Common myeloid progenitor, CD34-positive (primary cell): ENCODE results near the gene CALCOCO1.
"Not testable (repeated sequence)": the region's sequence is repeated elsewhere in the genome, so short reads cannot be mapped to it uniquely, and the experiment has no call there.

Experiments used
- CTCF ChIA-PET: fragments of 350-600 bp; sonication (Branson Sonifier 250); formaldehyde crosslinking; loops from one replicate; lab custom pipeline; 2021; ENCODE audit warnings: antibody characterized with exemption; lab: Charles Lee
- POLR2A ChIA-PET: fragments of 350-600 bp; sonication (Branson Sonifier 250); formaldehyde crosslinking; loops from one replicate; lab custom pipeline; 2021; ENCODE audit warnings: antibody characterized with exemption; lab: Charles Lee
- DNase-seq, 3 donors: peaks; one replicate each; pipeline versions ENCODE4 v3.0.0 to v3.0.0-alpha.2; 2013
- H3K27ac ChIP-seq, 2 experiments: 1 replicate in 1 of 2; 2 replicates in 1 of 2; pipeline ENCODE4 v1.7.0; 2013; ENCODE audit warnings: inconsistent platforms in 2 of 2, low read length in 2 of 2, mild to moderate bottlenecking in 2 of 2, low read depth in 1 of 2, moderate library complexity in 1 of 2; ENCODE audit not compliant: severe bottlenecking in 2 of 2, insufficient read depth in 1 of 2, poor library complexity in 1 of 2
- H3K27me3 ChIP-seq, 5 experiments: replicated peaks in 2 of 5; 1 replicate in 3 of 5; 2 replicates in 2 of 5; pipeline versions ENCODE4 v1.6.1 to v1.7.0; 2013; ENCODE audit warnings: low read length in 4 of 5, mild to moderate bottlenecking in 2 of 5, moderate library complexity in 2 of 5, inconsistent platforms in 1 of 5; ENCODE audit not compliant: insufficient read depth in 5 of 5, control insufficient read depth in 4 of 5
- H3K36me3 ChIP-seq, 4 experiments: 1 replicate in 2 of 4; 2 replicates in 2 of 4; pipeline versions ENCODE4 v1.6.1 to v1.7.0; 2013; ENCODE audit warnings: low read length in 3 of 4, control low read depth in 1 of 4, mild to moderate bottlenecking in 1 of 4; ENCODE audit not compliant: control insufficient read depth in 4 of 4, insufficient read depth in 4 of 4
- H3K4me1 ChIP-seq, 4 experiments: 1 replicate in 3 of 4; 2 replicates in 1 of 4; pipeline versions ENCODE4 v1.6.1 to v1.7.1; 2013; ENCODE audit warnings: low read length in 3 of 4, mild to moderate bottlenecking in 3 of 4, control low read depth in 1 of 4, inconsistent platforms in 1 of 4, moderate library complexity in 1 of 4; ENCODE audit not compliant: control insufficient read depth in 4 of 4, insufficient read depth in 4 of 4; ENCODE audit errors: control extremely low read depth in 1 of 4
- H3K4me3 ChIP-seq, 7 experiments: 1 replicate in 4 of 7; 2 replicates in 3 of 7; pipeline versions ENCODE4 v1.5.1 to v1.7.0; 2013; ENCODE audit warnings: mild to moderate bottlenecking in 7 of 7, low read length in 6 of 7, moderate library complexity in 6 of 7, inconsistent platforms in 2 of 7, low read depth in 2 of 7, control low read depth in 1 of 7; ENCODE audit not compliant: insufficient read depth in 4 of 7, control insufficient read depth in 1 of 7; ENCODE audit errors: extremely low read depth in 1 of 7
- H3K9me3 ChIP-seq, 5 experiments: 1 replicate in 4 of 5; 2 replicates in 1 of 5; pipeline versions ENCODE4 v1.6.1 to v1.7.1; 2013; ENCODE audit warnings: low read length in 4 of 5, mild to moderate bottlenecking in 2 of 5, inconsistent platforms in 1 of 5, low read depth in 1 of 5, moderate library complexity in 1 of 5; ENCODE audit not compliant: control insufficient read depth in 4 of 5, insufficient read depth in 2 of 5; ENCODE audit errors: control extremely low read depth in 1 of 5
- WGBS: methylation state at CpG from one replicate; pipeline ENCODE4 v1.1.5; 2013; ENCODE audit not compliant: insufficient coverage; 5-methylcytosine and 5-hydroxymethylcytosine counted together

The CALCOCO1 gene

DNA sequence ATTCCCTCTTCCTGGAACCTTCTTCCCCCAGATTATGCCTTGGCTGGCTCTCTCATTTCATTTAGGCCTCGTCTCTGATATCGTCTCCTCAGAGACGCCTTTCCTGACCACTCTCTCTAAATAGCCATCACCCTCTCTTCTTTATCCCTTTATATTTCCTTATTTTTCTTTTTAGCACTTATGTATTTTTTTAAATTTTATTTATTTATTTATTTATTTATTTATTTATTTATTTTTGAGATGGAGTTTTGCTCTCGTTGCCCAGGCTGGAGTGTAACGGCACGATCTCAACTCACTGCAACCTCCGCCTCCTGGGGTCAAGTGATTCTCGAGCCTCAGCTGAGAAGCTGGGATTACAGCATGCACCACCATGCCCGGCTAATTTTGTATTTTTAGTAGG, 43.3 kb downstream of the CALCOCO1 start:
- Histone ChIP-seq H3K4me1 (no peaks in the 10 kb centered on the region), H3K4me3 (no peak overlapping the region), H3K27ac (no peak overlapping the region), H3K9me3 (no peaks in the 10 kb centered on the region), H3K27me3 (peaks cover 0 to 5% (median 3%) of the 10 kb centered on the region in 5 experiments), H3K36me3 (no peaks in the 10 kb centered on the region)
- ChIA-PET POLR2A (interaction anchor here (0.8 kb wide), 1 partner anchor 12 kb away, joined by 3 read pairs; no protein-coding TSS in a partner anchor), CTCF (interaction anchor here (1.7 kb wide), 1 partner anchor 62 kb away, joined by 3 read pairs; no protein-coding TSS in a partner anchor)
- 100% methylated on average over 6 of the region's 9 CpGs for WGBS
- DNase-seq = no peak

DNA sequence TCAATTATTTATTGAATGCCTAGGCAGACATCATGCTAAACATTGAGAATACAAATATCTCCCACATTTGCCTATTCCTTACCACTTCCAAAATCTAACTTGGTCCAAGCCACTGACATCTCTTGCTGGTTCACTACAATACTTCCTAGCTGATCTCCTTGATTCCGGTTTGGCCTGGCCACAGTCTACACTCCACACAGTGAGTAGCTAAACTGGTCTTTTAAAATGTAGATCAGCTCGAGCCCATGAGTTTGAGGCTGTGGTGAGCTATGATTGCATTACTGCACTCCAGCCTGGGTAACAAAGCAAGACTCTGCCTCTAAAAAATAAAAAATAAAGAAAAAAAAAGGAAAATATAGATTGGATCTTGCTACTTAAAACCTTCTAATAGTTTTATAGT, 43.8 kb downstream of the CALCOCO1 start:
- 100% methylated on average over 1 of the region's 2 CpGs for WGBS
- Histone ChIP-seq H3K4me1 (no peaks in the 10 kb centered on the region), H3K9me3 (no peaks in the 10 kb centered on the region), H3K4me3 (no peak overlapping the region), H3K27ac (no peak overlapping the region), H3K27me3 (peaks cover 0 to 9% (median 5%) of the 10 kb centered on the region in 5 experiments), H3K36me3 (no peaks in the 10 kb centered on the region)
- ChIA-PET CTCF (interaction anchor here (0.8 to 1.7 kb wide), 2 partner anchors 17 to 62 kb away, joined by 3 read pairs; no protein-coding TSS in a partner anchor), POLR2A (interaction anchor here (0.8 kb wide), 1 partner anchor 13 kb away, joined by 3 read pairs; no protein-coding TSS in a partner anchor)
- no peak for DNase-seq

DNA sequence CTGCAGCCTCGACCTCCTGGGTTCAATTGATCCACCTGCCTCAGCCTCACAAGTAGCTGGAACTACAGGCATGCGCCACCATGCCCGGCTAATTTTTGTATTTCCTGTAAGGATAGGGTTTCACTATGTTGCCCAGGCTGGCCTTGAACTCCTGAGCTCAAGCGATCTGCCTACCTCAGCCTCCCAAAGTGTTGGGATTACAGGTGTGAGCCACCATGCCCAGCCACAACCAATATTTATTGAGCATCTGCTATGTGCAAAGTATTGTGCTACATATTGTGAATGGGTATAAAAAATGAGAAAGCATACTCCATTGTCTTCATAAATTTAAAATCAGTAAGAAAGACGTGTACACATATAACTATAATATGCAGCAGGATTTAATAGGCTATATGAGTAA, 47.2 kb downstream of the CALCOCO1 start:
- peaks cover 0 to 21% (median 5%) of the 10 kb centered on the region in 5 experiments for H3K27me3 ChIP-seq
- H3K27ac ChIP-seq, H3K4me3 ChIP-seq, POLR2A ChIA-PET, DNase-seq, H3K9me3 ChIP-seq, H3K36me3 ChIP-seq: not testable (repeated sequence)
- CTCF ChIA-PET = interaction anchor here (1.1 to 1.6 kb wide), 3 partner anchors 22 to 137 kb away, joined by 4 read pairs; no protein-coding TSS in a partner anchor
- H3K4me1 ChIP-seq = peaks cover under 1 to 23% (median 17%) of the 10 kb centered on the region in 4 experiments
- WGBS = 100% methylated on average over 3 of the region's 5 CpGs

DNA sequence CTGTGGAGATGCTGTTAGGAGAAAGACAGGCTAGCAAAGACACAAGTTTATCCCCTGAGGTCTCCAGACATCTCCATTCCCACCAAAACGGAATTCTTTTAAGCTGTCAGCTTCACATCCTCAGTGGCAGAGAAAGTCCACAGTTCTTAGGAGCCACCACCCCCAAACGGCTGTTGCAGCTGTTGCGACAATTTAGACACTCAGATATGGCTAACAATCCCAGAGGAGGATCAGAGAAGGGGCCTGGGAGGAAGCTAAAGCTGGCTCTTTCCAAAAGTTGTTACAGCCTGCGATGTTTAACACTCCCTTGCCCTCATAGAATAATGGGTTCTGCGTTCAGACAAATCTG, 49.5 kb downstream of the CALCOCO1 start:
- H3K27me3 ChIP-seq = peaks cover 0 to 21% (median 5%) of the 10 kb centered on the region in 5 experiments
- peaks cover 3 to 33% (median 23%) of the 10 kb centered on the region in 4 experiments for H3K4me1 ChIP-seq
- ChIA-PET POLR2A (no interaction called here), CTCF (interaction anchor here (0.7 to 3.9 kb wide), 10 partner anchors 9 to 139 kb away, joined by 3 to 57 read pairs (median 6); no protein-coding TSS in a partner anchor)
- no peak overlapping the region for H3K27ac ChIP-seq
- no peaks in the 10 kb centered on the region for H3K9me3 ChIP-seq
- no CpG with 5 or more reads among the region's 5 CpGs for WGBS
- no peak for DNase-seq
- H3K36me3 ChIP-seq = peaks cover 0 to 13% (median 4%) of the 10 kb centered on the region in 4 experiments
- peak overlapping the region in 4 of 7 experiments; percentile 67 to 96 (median 84) for H3K4me3 ChIP-seq

DNA sequence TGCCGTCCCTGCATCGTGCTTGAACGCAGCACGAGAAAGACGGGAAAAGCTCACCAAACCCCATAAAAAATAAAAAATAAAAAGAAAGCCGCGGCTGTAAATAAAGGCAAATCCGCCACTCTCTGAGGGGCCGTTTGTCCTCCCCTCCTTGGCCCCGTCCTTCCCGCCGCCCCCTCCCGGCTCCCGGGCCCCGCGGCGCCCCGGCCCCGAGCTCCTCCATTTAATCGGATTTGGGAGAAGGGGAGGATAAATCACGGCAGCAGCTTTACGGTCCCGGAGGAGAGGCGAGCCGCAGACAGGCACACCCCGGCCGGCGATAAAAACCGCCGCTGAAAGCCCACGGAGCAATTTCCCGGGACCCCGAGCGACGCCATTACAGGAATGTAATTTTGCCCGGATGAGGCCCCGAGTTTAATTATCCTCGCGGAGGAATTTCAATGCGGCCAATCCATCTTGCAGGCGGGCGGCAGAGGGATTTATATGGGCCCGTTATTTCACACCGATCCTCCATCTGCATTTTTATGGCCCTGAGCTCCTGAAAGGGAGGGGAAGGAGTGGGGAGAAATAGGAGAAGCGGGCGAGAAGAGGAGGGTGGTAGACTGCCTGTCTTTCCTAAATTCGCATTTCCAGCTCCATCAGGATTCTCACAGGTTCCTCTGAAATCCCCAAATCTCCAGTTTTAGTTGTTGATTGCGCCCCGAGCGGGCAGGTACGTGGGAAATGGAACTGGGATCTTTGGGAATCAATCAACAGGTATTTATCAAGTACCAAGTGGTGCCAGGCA, 50.0 kb downstream of the CALCOCO1 start:
- H3K9me3 ChIP-seq = no peaks in the 10 kb centered on the region
- ChIA-PET CTCF (interaction anchor here (0.7 to 3.9 kb wide), 11 partner anchors 9 to 138 kb away, joined by 3 to 57 read pairs (median 6); no protein-coding TSS in a partner anchor), POLR2A (interaction anchor here (0.6 to 1.0 kb wide), 3 partner anchors 69 to 132 kb away, joined by 3 to 4 read pairs (median 3); no protein-coding TSS in a partner anchor)
- peak overlapping the region; percentile 23 to 96 (median 75) for H3K4me3 ChIP-seq
- WGBS = 12% methylated on average over 37 of the region's 51 CpGs
- peaks cover 0 to 18% (median 10%) of the 10 kb centered on the region in 4 experiments for H3K36me3 ChIP-seq
- peaks cover 3 to 33% (median 23%) of the 10 kb centered on the region in 4 experiments for H3K4me1 ChIP-seq
- peak overlapping the region in 1 of 2 experiments; percentile 66 for H3K27ac ChIP-seq
- DNase-seq = peak in 2 of 3 donors; percentile 11 to 26
- H3K27me3 ChIP-seq = peaks cover 0 to 21% (median 5%) of the 10 kb centered on the region in 5 experiments

DNA sequence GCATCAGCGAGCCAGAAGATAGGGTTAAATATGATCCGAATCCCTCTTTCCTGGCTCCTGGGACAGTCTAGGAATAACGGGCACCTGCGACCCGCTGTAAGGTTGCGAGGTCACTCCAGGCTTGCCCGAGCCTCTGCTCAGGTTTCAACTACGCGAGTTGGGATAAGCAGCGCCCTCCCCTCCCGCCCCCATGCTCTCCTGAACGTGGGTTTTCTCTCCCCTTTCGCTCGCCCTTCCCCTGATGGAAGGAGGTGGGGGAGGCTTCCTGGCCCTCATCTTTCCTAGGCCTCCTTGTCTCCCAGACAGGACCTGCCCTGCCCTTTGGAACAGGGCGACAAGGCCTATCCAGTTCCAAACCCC, 50.6 kb downstream of the CALCOCO1 start:
- Histone ChIP-seq H3K36me3 (peaks cover 0 to 23% (median 15%) of the 10 kb centered on the region in 4 experiments), H3K4me1 (peaks cover 3 to 33% (median 23%) of the 10 kb centered on the region in 4 experiments), H3K9me3 (no peaks in the 10 kb centered on the region), H3K4me3 (peak overlapping the region; percentile 23 to 96 (median 82)), H3K27me3 (peaks cover 0 to 21% (median 5%) of the 10 kb centered on the region in 5 experiments), H3K27ac (peak overlapping the region in 1 of 2 experiments; percentile 66)
- ChIA-PET POLR2A (interaction anchor here (0.7 to 1.7 kb wide), 4 partner anchors 51 to 133 kb away, joined by 3 to 9 read pairs (median 4); partner anchors contain the start of gene ATF7), CTCF (interaction anchor here (0.9 to 3.9 kb wide), 15 partner anchors 9 to 138 kb away, joined by 3 to 57 read pairs (median 6); no protein-coding TSS in a partner anchor)
- DNase-seq = no peak
- WGBS = 5% methylated on average over 10 of the region's 15 CpGs
